H1 (cell line): Measurements from ENCODE around the gene IGSF23. TPM values are rescaled to one million over a fixed set of nuclear protein-coding genes. Genes with fewer than 3 reads are reported as not detected.

Experiments
- ASH2L ChIP-seq: fragments of 200-600, 300-600 bp; sonication (generic); IDR thresholded peaks from one replicate; pipeline ENCODE4 v1.7.1; 2017; ENCODE audit warnings: low read length
- ATF3 ChIP-seq: IDR thresholded peaks from 2 replicates; pipeline ENCODE4 v1.6.1; 2011; ENCODE audit warnings: low read depth, mild to moderate bottlenecking, low read length; ENCODE audit not compliant: insufficient read depth
- CHD7 ChIP-seq: fragments of 300-600 bp; sonication (generic); IDR thresholded peaks from 2 replicates; pipeline ENCODE4 v1.7.1; 2012; ENCODE audit warnings: low read length, moderate library complexity, mild to moderate bottlenecking, inconsistent platforms; ENCODE audit not compliant: insufficient replicate concordance
- EP300 ChIP-seq, 2 experiments: IDR thresholded peaks; 1 replicate in 1 of 2; 2 replicates in 1 of 2; pipeline ENCODE4 v1.6.1; 2011 to 2012; ENCODE audit warnings: low read depth in 2 of 2, low read length in 2 of 2, mild to moderate bottlenecking in 2 of 2, borderline replicate concordance in 1 of 2, inconsistent platforms in 1 of 2, moderate library complexity in 1 of 2
- FOSL1 ChIP-seq: IDR thresholded peaks from 2 replicates; pipeline ENCODE4 v1.6.1; 2011; ENCODE audit warnings: mild to moderate bottlenecking, low read depth, low read length, moderate library complexity; ENCODE audit not compliant: insufficient read depth
- HDAC6 ChIP-seq: IDR thresholded peaks from one replicate; pipeline ENCODE4 v1.7.1; 2012; ENCODE audit warnings: low read depth, mild to moderate bottlenecking, inconsistent platforms, low read length, moderate library complexity
- JUN ChIP-seq: IDR thresholded peaks from 2 replicates; pipeline ENCODE4 v1.6.1; 2011; ENCODE audit warnings: low read depth, mild to moderate bottlenecking, improper control_type of control experiment, low read length
- NANOG ChIP-seq: IDR thresholded peaks from 2 replicates; pipeline ENCODE4 v1.6.1; 2011; ENCODE audit warnings: low read length, low read depth, mild to moderate bottlenecking, inconsistent platforms; ENCODE audit not compliant: insufficient read depth, poor library complexity, severe bottlenecking
- SUZ12 ChIP-seq: fragments of 200-600 bp; sonication (generic); IDR thresholded peaks from 2 replicates; pipeline ENCODE4 v1.6.1; 2012; ENCODE audit warnings: mild to moderate bottlenecking, inconsistent platforms, low read length, moderate library complexity, mixed read lengths
- polyA plus RNA-seq, 7 experiments: library from polyadenylated mRNA; depleted of rRNA in 3 of 7; stranded (reverse) in 5 of 7; unstranded in 2 of 7; fragments of >200 nt in 5 of 7; fragments of 200-250 nt in 2 of 7; gene quantifications; 1 replicate in 5 of 7; 2 replicates in 1 of 7; 4 replicates in 1 of 7; pipeline versions ENCODE4 v1.2.1 to v1.2.3, GENCODE V29; 2011 to 2013; ENCODE audit warnings: missing spikeins in 2 of 7, mixed read lengths in 2 of 7
- total RNA-seq: library from RNA; stranded (reverse); fragmentation: NEBNext Ultra II Directional; extraction: Animal tissue kit (Norgen Biotek cat#: 25700); gene quantifications from 2 replicates; pipeline ENCODE4 v1.2.1, GENCODE V29; 2021
- TF ChIP-seq, protein P1 (sequence below): IDR thresholded peaks from 2 replicates; pipeline ENCODE4 v1.6.1; 2011; ENCODE audit warnings: low read length, improper control_type of control experiment

The IGSF23 gene
- total and polyA plus RNA-seq, 2 of the 8 experiments (the other 6 are each of a cell fraction or from before 2014, with no cell fraction given) = not detected

GRCh38 chr19:44653343-44653742, 40.0 kb downstream of the IGSF23 start (continued):
- TF ChIP-seq CHD7 (no peak), ATF3 (no peak), JUN (no peak), EP300 (IDR thresholded peaks at IDR 0.05; ENCODE audit: borderline replicate concordance in 1 of 2, low read depth in 2 of 2, low read length in 2 of 2) (no peak), SUZ12 (no peak), HDAC6 (no peak), FOSL1 (no peak), NANOG (no peak), ASH2L (no peak)
- TF ChIP-seq, protein P1, sequence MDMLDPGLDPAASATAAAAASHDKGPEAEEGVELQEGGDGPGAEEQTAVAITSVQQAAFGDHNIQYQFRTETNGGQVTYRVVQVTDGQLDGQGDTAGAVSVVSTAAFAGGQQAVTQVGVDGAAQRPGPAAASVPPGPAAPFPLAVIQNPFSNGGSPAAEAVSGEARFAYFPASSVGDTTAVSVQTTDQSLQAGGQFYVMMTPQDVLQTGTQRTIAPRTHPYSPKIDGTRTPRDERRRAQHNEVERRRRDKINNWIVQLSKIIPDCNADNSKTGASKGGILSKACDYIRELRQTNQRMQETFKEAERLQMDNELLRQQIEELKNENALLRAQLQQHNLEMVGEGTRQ = no peak
